WTC11 (cell line): ENCODE data around the gene TCAF1. TPM values are rescaled to one million over a fixed set of nuclear protein-coding genes. Genes with fewer than 3 reads are reported as not detected.

Source experiments
- ATAC-seq: fragments of 200-7000 bp; cut with Tn5 transposase; 2 replicates; pipeline ENCODE4 v1.10.0; 2021; ENCODE audit warnings: mild to moderate bottlenecking, moderate library complexity
- CTCF ChIA-PET: fragments of 300-600 bp; sonication (Branson Sonifier 250); formaldehyde crosslinking; loops from one replicate; lab custom pipeline; 2021; ENCODE audit warnings: antibody characterized with exemption; lab: Charles Lee
- POLR2A ChIA-PET: fragments of 350-600 bp; sonication (Branson Sonifier 250); formaldehyde crosslinking; loops from one replicate; lab custom pipeline; 2021; ENCODE audit warnings: antibody characterized with exemption; lab: Charles Lee
- DNase-seq: peaks from one replicate; pipeline ENCODE4 v3.0.0; 2021; ENCODE audit warnings: low spot score
- H3K27ac Mint-ChIP-seq: 2 replicates; pipeline ENCODE4 v1.8.0; 2021; ENCODE audit warnings: mixed read lengths
- H3K27me3 Mint-ChIP-seq: 2 replicates; pipeline ENCODE4 v1.8.0; 2021; ENCODE audit warnings: low read depth, mild to moderate bottlenecking, moderate library complexity, mixed read lengths
- H3K36me3 Mint-ChIP-seq: 2 replicates; pipeline ENCODE4 v1.8.0; 2021; ENCODE audit warnings: mixed read lengths
- H3K4me1 Mint-ChIP-seq: 2 replicates; pipeline ENCODE4 v1.8.0; 2022; ENCODE audit warnings: mixed read lengths
- H3K4me3 Mint-ChIP-seq: 2 replicates; pipeline ENCODE4 v1.8.0; 2021; ENCODE audit warnings: mild to moderate bottlenecking, moderate library complexity, mixed read lengths
- H3K9me3 Mint-ChIP-seq: 2 replicates; pipeline ENCODE4 v1.8.0; 2021; ENCODE audit warnings: mixed read lengths
- EMX1 ChIP-seq: fragments of 250-450 bp; sonication (Bioruptor Pico); IDR thresholded peaks from 2 replicates; pipeline ENCODE4 v1.8.0; 2021; ENCODE audit warnings: mild to moderate bottlenecking
- ETV6 ChIP-seq: sonication (generic); formaldehyde crosslinking; IDR thresholded peaks from 2 replicates; pipeline ENCODE4 v1.8.1; 2022; ENCODE audit warnings: mild to moderate bottlenecking, missing genetic modification reagents
- GABPB1 ChIP-seq: sonication (generic); formaldehyde crosslinking; IDR thresholded peaks from 2 replicates; pipeline ENCODE4 v1.8.1; 2023; ENCODE audit warnings: mild to moderate bottlenecking, missing genetic modification reagents
- GRHL2 ChIP-seq: fragments of 250-450 bp; sonication (Bioruptor Pico); IDR thresholded peaks from 2 replicates; pipeline ENCODE4 v1.8.0; 2022; ENCODE audit warnings: mild to moderate bottlenecking, moderate library complexity; ENCODE audit not compliant: insufficient replicate concordance, severe bottlenecking
- HMGA2 ChIP-seq: fragments of 250-450 bp; sonication (Bioruptor Pico); IDR thresholded peaks from 2 replicates; pipeline ENCODE4 v1.4.0; 2021; ENCODE audit warnings: mild to moderate bottlenecking, moderate library complexity
- SOX15 ChIP-seq: fragments of 250-450 bp; sonication (Bioruptor Pico); IDR thresholded peaks from 2 replicates; pipeline ENCODE4 v1.9.0; 2021; ENCODE audit warnings: mild to moderate bottlenecking
- SP1 ChIP-seq: sonication (generic); formaldehyde crosslinking; conservative IDR thresholded peaks from 2 replicates; pipeline ENCODE4 v1.8.1; 2022; ENCODE audit warnings: missing genetic modification reagents
- ZBTB21 ChIP-seq: sonication (generic); formaldehyde crosslinking; IDR thresholded peaks from 2 replicates; pipeline ENCODE4 v1.8.1; 2023; ENCODE audit warnings: mild to moderate bottlenecking, missing genetic modification reagents, borderline replicate concordance
- ZNF121 ChIP-seq: sonication (generic); formaldehyde crosslinking; IDR thresholded peaks from 2 replicates; pipeline ENCODE4 v1.8.0; 2023; ENCODE audit warnings: missing genetic modification reagents
- ZNF232 ChIP-seq: sonication (generic); formaldehyde crosslinking; IDR thresholded peaks from 2 replicates; pipeline ENCODE4 v1.8.0; 2022; ENCODE audit warnings: mild to moderate bottlenecking, missing genetic modification reagents
- ZNF416 ChIP-seq: fragments of 250-450 bp; sonication (Bioruptor Pico); IDR thresholded peaks from 2 replicates; pipeline ENCODE4 v1.9.0; 2021; ENCODE audit warnings: mild to moderate bottlenecking, inconsistent platforms
- total RNA-seq: library from RNA; stranded (reverse); gene quantifications from 3 replicates; pipeline ENCODE4 v1.2.3, GENCODE V29; 2021
- TF ChIP-seq, protein P1 (sequence below): fragments of 250-450 bp; sonication (Bioruptor Pico); IDR thresholded peaks from 2 replicates; pipeline ENCODE4 v1.9.0; 2021; ENCODE audit warnings: mild to moderate bottlenecking, borderline replicate concordance
- TF ChIP-seq, protein P2 (sequence below): sonication (generic); formaldehyde crosslinking; IDR thresholded peaks from 2 replicates; pipeline ENCODE4 v1.8.1; 2023; ENCODE audit warnings: mild to moderate bottlenecking, missing genetic modification reagents
- TF ChIP-seq, protein P3 (sequence below): sonication (generic); formaldehyde crosslinking; IDR thresholded peaks from 2 replicates; pipeline ENCODE4 v1.8.1; 2022; ENCODE audit warnings: mild to moderate bottlenecking, moderate library complexity, missing genetic modification reagents
- TF ChIP-seq, protein P4 (sequence below): fragments of 250-450 bp; sonication (Bioruptor Pico); IDR thresholded peaks from 2 replicates; pipeline ENCODE4 v1.9.0; 2021; ENCODE audit warnings: mild to moderate bottlenecking
- TF ChIP-seq, protein P5 (sequence below): sonication (generic); formaldehyde crosslinking; IDR thresholded peaks from 2 replicates; pipeline ENCODE4 v1.8.1; 2022; ENCODE audit warnings: low read depth, missing genetic modification reagents, borderline replicate concordance
- TF ChIP-seq, protein P6 (sequence below): sonication (generic); formaldehyde crosslinking; IDR thresholded peaks from 2 replicates; pipeline ENCODE4 v1.8.0; 2023; ENCODE audit warnings: mild to moderate bottlenecking, missing genetic modification reagents
- TF ChIP-seq, protein P7 (sequence below): sonication (generic); formaldehyde crosslinking; IDR thresholded peaks from 2 replicates; pipeline ENCODE4 v1.8.1; 2023; ENCODE audit warnings: mild to moderate bottlenecking, missing genetic modification reagents, moderate library complexity

The TCAF1 gene
- total RNA-seq, 1 experiment from 2014 or later, result 52.7 TPM

DNA sequence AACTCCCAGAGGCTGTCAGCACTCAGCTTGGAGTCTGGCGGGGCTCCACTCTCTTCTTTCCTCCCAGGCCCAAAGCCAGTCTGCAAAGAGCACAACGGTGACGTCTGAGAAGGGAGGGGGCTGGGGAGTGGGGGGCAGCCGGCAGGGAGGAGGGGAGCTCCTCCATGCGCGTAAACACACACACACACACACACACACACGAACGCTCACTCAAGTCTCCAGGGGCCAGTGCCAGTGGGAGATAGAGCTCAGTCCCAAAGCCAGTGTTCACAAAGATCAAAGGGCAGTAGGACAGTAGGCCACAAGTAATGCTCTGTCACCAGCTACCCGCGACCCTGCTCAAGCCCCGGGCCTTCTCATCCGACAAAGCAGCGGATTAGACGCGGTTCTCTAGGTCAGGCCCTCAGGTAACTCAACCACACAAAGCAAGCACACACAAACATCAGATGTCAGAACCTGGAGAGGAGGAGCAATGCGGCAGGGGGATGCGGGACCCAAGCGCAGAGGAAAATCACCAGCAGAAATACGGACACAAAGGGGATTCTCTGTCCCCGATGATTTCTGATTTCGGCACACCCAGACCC, 19.9 kb downstream of the TCAF1 start:
- peak; percentile 48 for ATAC-seq
- H3K27me3 Mint-ChIP-seq, result peaks cover 20% of the 10 kb centered on the region
- TF ChIP-seq, protein P1, sequence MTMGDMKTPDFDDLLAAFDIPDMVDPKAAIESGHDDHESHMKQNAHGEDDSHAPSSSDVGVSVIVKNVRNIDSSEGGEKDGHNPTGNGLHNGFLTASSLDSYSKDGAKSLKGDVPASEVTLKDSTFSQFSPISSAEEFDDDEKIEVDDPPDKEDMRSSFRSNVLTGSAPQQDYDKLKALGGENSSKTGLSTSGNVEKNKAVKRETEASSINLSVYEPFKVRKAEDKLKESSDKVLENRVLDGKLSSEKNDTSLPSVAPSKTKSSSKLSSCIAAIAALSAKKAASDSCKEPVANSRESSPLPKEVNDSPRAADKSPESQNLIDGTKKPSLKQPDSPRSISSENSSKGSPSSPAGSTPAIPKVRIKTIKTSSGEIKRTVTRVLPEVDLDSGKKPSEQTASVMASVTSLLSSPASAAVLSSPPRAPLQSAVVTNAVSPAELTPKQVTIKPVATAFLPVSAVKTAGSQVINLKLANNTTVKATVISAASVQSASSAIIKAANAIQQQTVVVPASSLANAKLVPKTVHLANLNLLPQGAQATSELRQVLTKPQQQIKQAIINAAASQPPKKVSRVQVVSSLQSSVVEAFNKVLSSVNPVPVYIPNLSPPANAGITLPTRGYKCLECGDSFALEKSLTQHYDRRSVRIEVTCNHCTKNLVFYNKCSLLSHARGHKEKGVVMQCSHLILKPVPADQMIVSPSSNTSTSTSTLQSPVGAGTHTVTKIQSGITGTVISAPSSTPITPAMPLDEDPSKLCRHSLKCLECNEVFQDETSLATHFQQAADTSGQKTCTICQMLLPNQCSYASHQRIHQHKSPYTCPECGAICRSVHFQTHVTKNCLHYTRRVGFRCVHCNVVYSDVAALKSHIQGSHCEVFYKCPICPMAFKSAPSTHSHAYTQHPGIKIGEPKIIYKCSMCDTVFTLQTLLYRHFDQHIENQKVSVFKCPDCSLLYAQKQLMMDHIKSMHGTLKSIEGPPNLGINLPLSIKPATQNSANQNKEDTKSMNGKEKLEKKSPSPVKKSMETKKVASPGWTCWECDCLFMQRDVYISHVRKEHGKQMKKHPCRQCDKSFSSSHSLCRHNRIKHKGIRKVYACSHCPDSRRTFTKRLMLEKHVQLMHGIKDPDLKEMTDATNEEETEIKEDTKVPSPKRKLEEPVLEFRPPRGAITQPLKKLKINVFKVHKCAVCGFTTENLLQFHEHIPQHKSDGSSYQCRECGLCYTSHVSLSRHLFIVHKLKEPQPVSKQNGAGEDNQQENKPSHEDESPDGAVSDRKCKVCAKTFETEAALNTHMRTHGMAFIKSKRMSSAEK, result no peak
- TF ChIP-seq SP1 (CRISPR knock-in tag), result no peak
- TF ChIP-seq, protein P2, sequence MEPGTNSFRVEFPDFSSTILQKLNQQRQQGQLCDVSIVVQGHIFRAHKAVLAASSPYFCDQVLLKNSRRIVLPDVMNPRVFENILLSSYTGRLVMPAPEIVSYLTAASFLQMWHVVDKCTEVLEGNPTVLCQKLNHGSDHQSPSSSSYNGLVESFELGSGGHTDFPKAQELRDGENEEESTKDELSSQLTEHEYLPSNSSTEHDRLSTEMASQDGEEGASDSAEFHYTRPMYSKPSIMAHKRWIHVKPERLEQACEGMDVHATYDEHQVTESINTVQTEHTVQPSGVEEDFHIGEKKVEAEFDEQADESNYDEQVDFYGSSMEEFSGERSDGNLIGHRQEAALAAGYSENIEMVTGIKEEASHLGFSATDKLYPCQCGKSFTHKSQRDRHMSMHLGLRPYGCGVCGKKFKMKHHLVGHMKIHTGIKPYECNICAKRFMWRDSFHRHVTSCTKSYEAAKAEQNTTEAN (CRISPR knock-in tag), result 0 out of 2 replicates have a peak, but pooled peaks have one; percentile 55
- TF ChIP-seq EMX1 (CRISPR knock-in tag), result 0 out of 2 replicates have a peak, but pooled peaks have one; percentile 12
- TF ChIP-seq ZNF121 (CRISPR knock-in tag), result no peak
- TF ChIP-seq, protein P3, sequence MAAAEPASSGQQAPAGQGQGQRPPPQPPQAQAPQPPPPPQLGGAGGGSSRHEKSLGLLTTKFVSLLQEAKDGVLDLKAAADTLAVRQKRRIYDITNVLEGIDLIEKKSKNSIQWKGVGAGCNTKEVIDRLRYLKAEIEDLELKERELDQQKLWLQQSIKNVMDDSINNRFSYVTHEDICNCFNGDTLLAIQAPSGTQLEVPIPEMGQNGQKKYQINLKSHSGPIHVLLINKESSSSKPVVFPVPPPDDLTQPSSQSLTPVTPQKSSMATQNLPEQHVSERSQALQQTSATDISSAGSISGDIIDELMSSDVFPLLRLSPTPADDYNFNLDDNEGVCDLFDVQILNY, result no peak
- TF ChIP-seq GABPB1 (CRISPR knock-in tag), result peak; percentile 30; the same call in 1 of the 2 replicates
- no peak for TF ChIP-seq GRHL2 (CRISPR knock-in tag)
- peak; percentile 43 for DNase-seq
- H3K27ac Mint-ChIP-seq, result peak overlapping the region; percentile 69; the same call in 1 of the 2 replicates
- H3K4me3 Mint-ChIP-seq, result peak overlapping the region; percentile 76
- POLR2A ChIA-PET, result interaction anchor here (0.6 to 2.9 kb wide), 2 partner anchors 20 to 26 kb away, joined by 3 to 18 read pairs; partner anchors contain the start of gene TCAF1
- no peaks in the 10 kb centered on the region for H3K36me3 Mint-ChIP-seq
- CTCF ChIA-PET, result interaction anchor here (0.9 to 2.8 kb wide), 4 partner anchors 11 to 246 kb away, joined by 5 to 18 read pairs (median 6); partner anchors contain the start of gene TCAF1
- peaks cover 32% of the 10 kb centered on the region for H3K4me1 Mint-ChIP-seq
- no peaks in the 10 kb centered on the region for H3K9me3 Mint-ChIP-seq

DNA sequence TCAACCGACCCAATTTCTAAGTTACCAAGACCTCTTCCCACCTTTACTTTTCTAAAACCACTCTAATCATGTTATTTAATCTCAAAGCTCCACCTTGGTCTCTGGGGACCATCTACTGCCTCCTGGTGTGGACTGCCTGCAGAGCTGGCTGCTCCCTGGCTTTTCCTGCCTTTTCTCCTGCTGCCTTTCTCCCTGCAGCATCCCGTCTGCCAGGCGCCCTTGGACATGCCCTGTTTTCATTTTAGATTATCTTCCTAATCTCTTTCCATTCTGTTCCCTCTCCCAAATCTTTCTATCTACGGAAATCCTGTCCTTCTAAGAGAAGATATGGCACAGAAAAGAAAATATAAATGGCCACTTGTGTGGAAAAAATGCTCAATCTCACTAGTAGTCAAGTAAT, 23.1 kb downstream of the TCAF1 start:
- peaks cover 14% of the 10 kb centered on the region for H3K4me1 Mint-ChIP-seq
- no peak for DNase-seq
- H3K9me3 Mint-ChIP-seq, result no peaks in the 10 kb centered on the region
- H3K36me3 Mint-ChIP-seq, result peaks cover 6% of the 10 kb centered on the region; the same call in 1 of the 2 replicates
- no peak overlapping the region for H3K4me3 Mint-ChIP-seq
- H3K27ac Mint-ChIP-seq, result no peak overlapping the region
- POLR2A ChIA-PET, result no interaction called here
- CTCF ChIA-PET, result no interaction called here
- ATAC-seq, result no peak
- peaks cover 15% of the 10 kb centered on the region for H3K27me3 Mint-ChIP-seq
- no peak for TF ChIP-seq SP1 (CRISPR knock-in tag)
- no peak for TF ChIP-seq SOX15 (CRISPR knock-in tag)
- TF ChIP-seq, protein P4, sequence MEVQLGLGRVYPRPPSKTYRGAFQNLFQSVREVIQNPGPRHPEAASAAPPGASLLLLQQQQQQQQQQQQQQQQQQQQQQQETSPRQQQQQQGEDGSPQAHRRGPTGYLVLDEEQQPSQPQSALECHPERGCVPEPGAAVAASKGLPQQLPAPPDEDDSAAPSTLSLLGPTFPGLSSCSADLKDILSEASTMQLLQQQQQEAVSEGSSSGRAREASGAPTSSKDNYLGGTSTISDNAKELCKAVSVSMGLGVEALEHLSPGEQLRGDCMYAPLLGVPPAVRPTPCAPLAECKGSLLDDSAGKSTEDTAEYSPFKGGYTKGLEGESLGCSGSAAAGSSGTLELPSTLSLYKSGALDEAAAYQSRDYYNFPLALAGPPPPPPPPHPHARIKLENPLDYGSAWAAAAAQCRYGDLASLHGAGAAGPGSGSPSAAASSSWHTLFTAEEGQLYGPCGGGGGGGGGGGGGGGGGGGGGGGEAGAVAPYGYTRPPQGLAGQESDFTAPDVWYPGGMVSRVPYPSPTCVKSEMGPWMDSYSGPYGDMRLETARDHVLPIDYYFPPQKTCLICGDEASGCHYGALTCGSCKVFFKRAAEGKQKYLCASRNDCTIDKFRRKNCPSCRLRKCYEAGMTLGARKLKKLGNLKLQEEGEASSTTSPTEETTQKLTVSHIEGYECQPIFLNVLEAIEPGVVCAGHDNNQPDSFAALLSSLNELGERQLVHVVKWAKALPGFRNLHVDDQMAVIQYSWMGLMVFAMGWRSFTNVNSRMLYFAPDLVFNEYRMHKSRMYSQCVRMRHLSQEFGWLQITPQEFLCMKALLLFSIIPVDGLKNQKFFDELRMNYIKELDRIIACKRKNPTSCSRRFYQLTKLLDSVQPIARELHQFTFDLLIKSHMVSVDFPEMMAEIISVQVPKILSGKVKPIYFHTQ, result no peak
- TF ChIP-seq, protein P5, sequence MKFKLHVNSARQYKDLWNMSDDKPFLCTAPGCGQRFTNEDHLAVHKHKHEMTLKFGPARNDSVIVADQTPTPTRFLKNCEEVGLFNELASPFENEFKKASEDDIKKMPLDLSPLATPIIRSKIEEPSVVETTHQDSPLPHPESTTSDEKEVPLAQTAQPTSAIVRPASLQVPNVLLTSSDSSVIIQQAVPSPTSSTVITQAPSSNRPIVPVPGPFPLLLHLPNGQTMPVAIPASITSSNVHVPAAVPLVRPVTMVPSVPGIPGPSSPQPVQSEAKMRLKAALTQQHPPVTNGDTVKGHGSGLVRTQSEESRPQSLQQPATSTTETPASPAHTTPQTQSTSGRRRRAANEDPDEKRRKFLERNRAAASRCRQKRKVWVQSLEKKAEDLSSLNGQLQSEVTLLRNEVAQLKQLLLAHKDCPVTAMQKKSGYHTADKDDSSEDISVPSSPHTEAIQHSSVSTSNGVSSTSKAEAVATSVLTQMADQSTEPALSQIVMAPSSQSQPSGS (CRISPR knock-in tag), result no peak
- TF ChIP-seq, protein P6, sequence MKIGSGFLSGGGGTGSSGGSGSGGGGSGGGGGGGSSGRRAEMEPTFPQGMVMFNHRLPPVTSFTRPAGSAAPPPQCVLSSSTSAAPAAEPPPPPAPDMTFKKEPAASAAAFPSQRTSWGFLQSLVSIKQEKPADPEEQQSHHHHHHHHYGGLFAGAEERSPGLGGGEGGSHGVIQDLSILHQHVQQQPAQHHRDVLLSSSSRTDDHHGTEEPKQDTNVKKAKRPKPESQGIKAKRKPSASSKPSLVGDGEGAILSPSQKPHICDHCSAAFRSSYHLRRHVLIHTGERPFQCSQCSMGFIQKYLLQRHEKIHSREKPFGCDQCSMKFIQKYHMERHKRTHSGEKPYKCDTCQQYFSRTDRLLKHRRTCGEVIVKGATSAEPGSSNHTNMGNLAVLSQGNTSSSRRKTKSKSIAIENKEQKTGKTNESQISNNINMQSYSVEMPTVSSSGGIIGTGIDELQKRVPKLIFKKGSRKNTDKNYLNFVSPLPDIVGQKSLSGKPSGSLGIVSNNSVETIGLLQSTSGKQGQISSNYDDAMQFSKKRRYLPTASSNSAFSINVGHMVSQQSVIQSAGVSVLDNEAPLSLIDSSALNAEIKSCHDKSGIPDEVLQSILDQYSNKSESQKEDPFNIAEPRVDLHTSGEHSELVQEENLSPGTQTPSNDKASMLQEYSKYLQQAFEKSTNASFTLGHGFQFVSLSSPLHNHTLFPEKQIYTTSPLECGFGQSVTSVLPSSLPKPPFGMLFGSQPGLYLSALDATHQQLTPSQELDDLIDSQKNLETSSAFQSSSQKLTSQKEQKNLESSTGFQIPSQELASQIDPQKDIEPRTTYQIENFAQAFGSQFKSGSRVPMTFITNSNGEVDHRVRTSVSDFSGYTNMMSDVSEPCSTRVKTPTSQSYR, result no peak
- no peak for TF ChIP-seq ZNF416 (CRISPR knock-in tag)
- TF ChIP-seq ETV6 (CRISPR knock-in tag), result no peak
- TF ChIP-seq, protein P7, sequence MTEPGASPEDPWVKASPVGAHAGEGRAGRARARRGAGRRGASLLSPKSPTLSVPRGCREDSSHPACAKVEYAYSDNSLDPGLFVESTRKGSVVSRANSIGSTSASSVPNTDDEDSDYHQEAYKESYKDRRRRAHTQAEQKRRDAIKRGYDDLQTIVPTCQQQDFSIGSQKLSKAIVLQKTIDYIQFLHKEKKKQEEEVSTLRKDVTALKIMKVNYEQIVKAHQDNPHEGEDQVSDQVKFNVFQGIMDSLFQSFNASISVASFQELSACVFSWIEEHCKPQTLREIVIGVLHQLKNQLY, result no peak
- no peak for TF ChIP-seq ZNF232
- TF ChIP-seq ZBTB21 (CRISPR knock-in tag), result no peak
- no peak for TF ChIP-seq HMGA2 (CRISPR knock-in tag)
